Liver (tissue), 3 donors: ENCODE data around the gene SPACDR.

Experiments
- CTCF ChIP-seq: fragments of 150-350 bp; IDR thresholded peaks from 2 replicates; pipeline ENCODE4 v1.5.1; 2017; ENCODE audit warnings: improper control_type of control experiment, low read depth, low read length; ENCODE audit not compliant: missing input control
- FOXA1 ChIP-seq: IDR thresholded peaks from 2 replicates; pipeline ENCODE4 v1.6.1; 2016; ENCODE audit warnings: antibody characterized with exemption
- GABPA ChIP-seq, 2 donors: IDR thresholded peaks in 1 of 2; conservative IDR thresholded peaks in 1 of 2; 2 replicates each; pipeline ENCODE4 v1.6.1; 2016; ENCODE audit warnings: antibody characterized with exemption in 2 of 2, mild to moderate bottlenecking in 1 of 2, moderate library complexity in 1 of 2
- HNF4A ChIP-seq, 2 donors: conservative IDR thresholded peaks; 2 replicates each; pipeline ENCODE4 v1.6.1; 2016; ENCODE audit warnings: antibody characterized with exemption in 2 of 2, mild to moderate bottlenecking in 2 of 2
- JUND ChIP-seq, 2 donors: IDR thresholded peaks; 2 replicates each; pipeline ENCODE4 v1.6.1; 2016; ENCODE audit warnings: antibody characterized with exemption in 2 of 2
- MAX ChIP-seq: IDR thresholded peaks from 2 replicates; pipeline ENCODE4 v1.6.1; 2016; ENCODE audit warnings: antibody characterized with exemption
- NR2F2 ChIP-seq: IDR thresholded peaks from 2 replicates; pipeline ENCODE4 v1.6.1; 2016; ENCODE audit warnings: antibody characterized with exemption
- RAD21 ChIP-seq, 2 donors: IDR thresholded peaks; 2 replicates each; pipeline ENCODE4 v1.6.1; 2016; ENCODE audit warnings: antibody characterized with exemption in 2 of 2, mild to moderate bottlenecking in 2 of 2
- REST ChIP-seq: IDR thresholded peaks from 2 replicates; pipeline ENCODE4 v1.6.1; 2016; ENCODE audit warnings: antibody characterized with exemption, mild to moderate bottlenecking
- TAF1 ChIP-seq: conservative IDR thresholded peaks from 2 replicates; pipeline ENCODE4 v1.6.1; 2016; ENCODE audit warnings: antibody characterized with exemption, mild to moderate bottlenecking
- YY1 ChIP-seq: IDR thresholded peaks from 2 replicates; pipeline ENCODE4 v1.6.1; 2016; ENCODE audit warnings: antibody characterized with exemption, mild to moderate bottlenecking
- TF ChIP-seq, protein P1 (sequence below): IDR thresholded peaks from 2 replicates; pipeline ENCODE4 v1.6.1; 2016; ENCODE audit warnings: antibody characterized with exemption
- donor health status: healthy.
- donor health status: healthy.

GRCh38 chr7:100411101-100411500 lies 53.0 kb downstream of the SPACDR start:
- TF ChIP-seq REST (no peak), CTCF (no peak), HNF4A (conservative IDR thresholded peaks at IDR 0.05) (no peak), MAX (no peak), YY1 (no peak), GABPA (IDR thresholded peaks at IDR 0.05 in 1 of 2, conservative IDR thresholded peaks at IDR 0.05 in 1 of 2) (no peak), RAD21 (IDR thresholded peaks at IDR 0.05) (no peak), JUND (IDR thresholded peaks at IDR 0.05) (no peak), FOXA1 (no peak), TAF1 (no peak), NR2F2 (no peak)
- TF ChIP-seq, protein P1, sequence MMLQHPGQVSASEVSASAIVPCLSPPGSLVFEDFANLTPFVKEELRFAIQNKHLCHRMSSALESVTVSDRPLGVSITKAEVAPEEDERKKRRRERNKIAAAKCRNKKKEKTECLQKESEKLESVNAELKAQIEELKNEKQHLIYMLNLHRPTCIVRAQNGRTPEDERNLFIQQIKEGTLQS: no peak
